ENCODE results near the gene MAD1L1. TPM values are rescaled to one million over a fixed set of nuclear protein-coding genes. Genes with fewer than 3 reads are reported as not detected.

Gene MAD1L1
- total RNA-seq, 1 experiment from 2014 or later, result 43.8 TPM

- no peak for TF ChIP-seq ZNF425 (CRISPR knock-in tag; conservative IDR thresholded peaks at IDR 0.05)
- TF ChIP-seq FOXK1 (CRISPR knock-in tag; IDR thresholded peaks at IDR 0.05), result no peak
- TF ChIP-seq ETV6 (CRISPR knock-in tag; IDR thresholded peaks at IDR 0.05), result no peak
- no peak for TF ChIP-seq ZBTB43 (CRISPR knock-in tag; IDR thresholded peaks at IDR 0.05)
- no peak for TF ChIP-seq SMAD4 (CRISPR knock-in tag; IDR thresholded peaks at IDR 0.05)
- no peak for TF ChIP-seq JUN (CRISPR knock-in tag; IDR thresholded peaks at IDR 0.05)
Observed at GRCh38 chr7:2219136-2219535, 13.6 kb downstream of the MAD1L1 start (continued).

GRCh38 chr7:2218444-2218785 is 14.3 kb downstream of the MAD1L1 start:
- H3K36me3 Mint-ChIP-seq, result peaks cover 69% of the 10 kb centered on the region

More at GRCh38 chr7:2218444-2218785, 14.3 kb downstream of the MAD1L1 start:
- ChIA-PET POLR2A (no interaction called here), CTCF (no interaction called here)
- H3K4me1 Mint-ChIP-seq, result no peaks in the 10 kb centered on the region
- no peaks in the 10 kb centered on the region for H3K27me3 Mint-ChIP-seq (ENCODE audit: low read depth)
- TF ChIP-seq ZMAT4 (CRISPR knock-in tag; IDR thresholded peaks at IDR 0.05) (no peak), HMGA2 (CRISPR knock-in tag; IDR thresholded peaks at IDR 0.05) (no peak), TEAD4 (CRISPR knock-in tag; IDR thresholded peaks at IDR 0.05) (no peak), ATF1 (CRISPR knock-in tag; IDR thresholded peaks at IDR 0.05) (no peak), NFYB (CRISPR knock-in tag; conservative IDR thresholded peaks at IDR 0.05; ENCODE audit: low read depth) (no peak), OVOL2 (CRISPR knock-in tag; IDR thresholded peaks at IDR 0.05; ENCODE audit: borderline replicate concordance) (no peak), EMX1 (CRISPR knock-in tag; IDR thresholded peaks at IDR 0.05) (no peak), KAT7 (CRISPR knock-in tag; IDR thresholded peaks at IDR 0.05; ENCODE audit: borderline replicate concordance) (no peak), STAT6 (CRISPR knock-in tag; conservative IDR thresholded peaks at IDR 0.05; ENCODE audit: low read depth) (no peak), ARID4B (CRISPR knock-in tag; IDR thresholded peaks at IDR 0.05; ENCODE audit: borderline replicate concordance) (no peak), FOXP4 (CRISPR knock-in tag; IDR thresholded peaks at IDR 0.05) (no peak)
- no peak overlapping the region for H3K27ac Mint-ChIP-seq
- no peak overlapping the region for H3K4me3 Mint-ChIP-seq
- no peak for ATAC-seq
- H3K9me3 Mint-ChIP-seq, result no peaks in the 10 kb centered on the region
- no peak for DNase-seq (ENCODE audit: low spot score)
